NT2/D1 (cell line): ENCODE results near the gene NELFB.

ENCODE experiments used
- SUZ12 ChIP-seq: IDR thresholded peaks from 2 replicates; pipeline ENCODE4 v1.6.1; 2011; ENCODE audit not compliant: insufficient read length, insufficient read depth; ENCODE audit errors: extremely low read depth
- YY1 ChIP-seq: IDR thresholded peaks from 2 replicates; pipeline ENCODE4 v1.6.1; 2011; ENCODE audit not compliant: insufficient read length, insufficient read depth
- ZNF274 ChIP-seq: IDR thresholded peaks from 2 replicates; pipeline ENCODE4 v1.6.1; 2011; ENCODE audit warnings: mild to moderate bottlenecking, low read depth, low read length

- TF ChIP-seq YY1 (no peak), SUZ12 (no peak), ZNF274 (no peak)
Measured at GRCh38 chr9:137270929-137271695, 16.0 kb downstream of the NELFB start.
